GM19099 (cell line): ENCODE data around the gene RHEB.

Source experiments
- POLR2A ChIP-seq: IDR thresholded peaks from 3 replicates; pipeline ENCODE4 v1.6.1; 2011; ENCODE audit warnings: low read depth; ENCODE audit not compliant: insufficient read length; ENCODE audit errors: extremely low read depth

RHEB gene

GRCh38 chr7:151495360-151495759, 24.3 kb downstream of the RHEB start:
- TF ChIP-seq POLR2A, result no peak

- TF ChIP-seq POLR2A, result no peak
Measured at GRCh38 chr7:151494298-151495284, 25.1 kb downstream of the RHEB start.

- TF ChIP-seq POLR2A, result no peak
Measured at GRCh38 chr7:151493083-151493482, 26.6 kb downstream of the RHEB start.

GRCh38 chr7:151491859-151492258, 27.8 kb downstream of the RHEB start:
- TF ChIP-seq POLR2A, result no peak

GRCh38 chr7:151490456-151491105, 29.1 kb downstream of the RHEB start:
- no peak for TF ChIP-seq POLR2A

GRCh38 chr7:151489498-151489897, 30.2 kb downstream of the RHEB start:
- no peak for TF ChIP-seq POLR2A

- TF ChIP-seq POLR2A, result no peak
Measured at GRCh38 chr7:151488096-151488495, 31.6 kb downstream of the RHEB start.

- TF ChIP-seq POLR2A, result no peak
Measured at GRCh38 chr7:151487228-151487627, 32.5 kb downstream of the RHEB start.

- no peak for TF ChIP-seq POLR2A
Measured at GRCh38 chr7:151486074-151486473, 33.6 kb downstream of the RHEB start.

GRCh38 chr7:151484971-151485707, 34.6 kb downstream of the RHEB start:
- no peak for TF ChIP-seq POLR2A

GRCh38 chr7:151483711-151483983, 36.0 kb downstream of the RHEB start:
- TF ChIP-seq POLR2A, result no peak

- TF ChIP-seq POLR2A, result no peak
Measured at GRCh38 chr7:151482883-151483710, 36.6 kb downstream of the RHEB start.

- TF ChIP-seq POLR2A, result no peak
Measured at GRCh38 chr7:151481650-151482505, 37.8 kb downstream of the RHEB start.

GRCh38 chr7:151477867-151478266, 41.8 kb downstream of the RHEB start:
- no peak for TF ChIP-seq POLR2A
